ENCODE results near the gene TMEM151A. TPM values are rescaled to one million over a fixed set of nuclear protein-coding genes. Genes with fewer than 3 reads are reported as not detected.
"Not testable (repeated sequence)": the region's sequence is repeated elsewhere in the genome, so short reads cannot be mapped to it uniquely, and the experiment has no call there.

TMEM151A gene
- total RNA-seq, 1 donor from 2014 or later = not detected

- no peak for DNase-seq
- TF ChIP-seq, protein P1, sequence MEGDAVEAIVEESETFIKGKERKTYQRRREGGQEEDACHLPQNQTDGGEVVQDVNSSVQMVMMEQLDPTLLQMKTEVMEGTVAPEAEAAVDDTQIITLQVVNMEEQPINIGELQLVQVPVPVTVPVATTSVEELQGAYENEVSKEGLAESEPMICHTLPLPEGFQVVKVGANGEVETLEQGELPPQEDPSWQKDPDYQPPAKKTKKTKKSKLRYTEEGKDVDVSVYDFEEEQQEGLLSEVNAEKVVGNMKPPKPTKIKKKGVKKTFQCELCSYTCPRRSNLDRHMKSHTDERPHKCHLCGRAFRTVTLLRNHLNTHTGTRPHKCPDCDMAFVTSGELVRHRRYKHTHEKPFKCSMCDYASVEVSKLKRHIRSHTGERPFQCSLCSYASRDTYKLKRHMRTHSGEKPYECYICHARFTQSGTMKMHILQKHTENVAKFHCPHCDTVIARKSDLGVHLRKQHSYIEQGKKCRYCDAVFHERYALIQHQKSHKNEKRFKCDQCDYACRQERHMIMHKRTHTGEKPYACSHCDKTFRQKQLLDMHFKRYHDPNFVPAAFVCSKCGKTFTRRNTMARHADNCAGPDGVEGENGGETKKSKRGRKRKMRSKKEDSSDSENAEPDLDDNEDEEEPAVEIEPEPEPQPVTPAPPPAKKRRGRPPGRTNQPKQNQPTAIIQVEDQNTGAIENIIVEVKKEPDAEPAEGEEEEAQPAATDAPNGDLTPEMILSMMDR (IDR thresholded peaks at IDR 0.05; ENCODE audit: borderline replicate concordance) = no peak
- no peaks in the 10 kb centered on the region for H3K9me3 ChIP-seq (replicated peaks)
- H3K27ac ChIP-seq (replicated peaks) = no peak overlapping the region
- H3K4me3 ChIP-seq = no peak overlapping the region
- peaks cover 44% of the 10 kb centered on the region for H3K27me3 ChIP-seq (ENCODE audit: low read depth)
- no peaks in the 10 kb centered on the region for H3K36me3 ChIP-seq
- peaks cover 3% of the 10 kb centered on the region for H3K4me1 ChIP-seq
- intact Hi-C loops (cut with micrococcal nuclease) = no loop called here
Observed at GRCh38 chr11:66297610-66298009, 5.9 kb downstream of the TMEM151A start.

GRCh38 chr11:66299186-66299585 is 7.5 kb downstream of the TMEM151A start:
- Histone ChIP-seq H3K36me3 (no peaks in the 10 kb centered on the region), H3K27me3 (ENCODE audit: low read depth) (peaks cover 28% of the 10 kb centered on the region), H3K4me3 (no peak overlapping the region), H3K27ac (replicated peaks) (no peak overlapping the region), H3K9me3 (replicated peaks) (no peaks in the 10 kb centered on the region), H3K4me1 (peaks cover 3% of the 10 kb centered on the region)
- intact Hi-C loops (cut with micrococcal nuclease) = no loop called here
- DNase-seq = no peak
- TF ChIP-seq, protein P1 (IDR thresholded peaks at IDR 0.05; ENCODE audit: borderline replicate concordance) = no peak

DNA sequence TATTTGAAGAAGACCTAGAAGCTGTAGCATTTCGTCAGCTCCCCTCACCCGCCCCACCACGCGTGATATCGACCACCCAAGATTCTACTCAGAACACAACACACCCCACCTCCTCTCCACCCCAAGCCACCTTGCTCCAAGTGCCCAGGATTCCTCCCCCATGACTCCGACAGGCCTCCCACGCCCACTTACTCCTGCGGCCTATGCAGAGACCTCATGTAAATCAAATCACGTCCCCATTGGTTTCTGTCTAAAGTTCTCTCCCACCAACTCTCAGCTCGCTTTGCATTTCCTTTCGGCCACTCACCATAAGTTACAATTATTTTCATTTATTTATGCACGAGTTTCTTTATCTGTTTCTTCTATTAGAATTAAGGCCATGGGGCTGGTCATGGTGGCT is 11.0 kb downstream of the TMEM151A start:
- TF ChIP-seq, protein P1 (IDR thresholded peaks at IDR 0.05; ENCODE audit: borderline replicate concordance) = no peak
- no peak overlapping the region for H3K27ac ChIP-seq (replicated peaks)
- H3K27me3 ChIP-seq (ENCODE audit: low read depth) = no peaks in the 10 kb centered on the region
- H3K4me1 ChIP-seq = peaks cover 3% of the 10 kb centered on the region
- H3K9me3 ChIP-seq (replicated peaks) = no peaks in the 10 kb centered on the region
- DNase-seq = no peak
- intact Hi-C loops (cut with micrococcal nuclease) = no loop called here
- H3K36me3 ChIP-seq = no peaks in the 10 kb centered on the region
- H3K4me3 ChIP-seq = no peak overlapping the region

DNA sequence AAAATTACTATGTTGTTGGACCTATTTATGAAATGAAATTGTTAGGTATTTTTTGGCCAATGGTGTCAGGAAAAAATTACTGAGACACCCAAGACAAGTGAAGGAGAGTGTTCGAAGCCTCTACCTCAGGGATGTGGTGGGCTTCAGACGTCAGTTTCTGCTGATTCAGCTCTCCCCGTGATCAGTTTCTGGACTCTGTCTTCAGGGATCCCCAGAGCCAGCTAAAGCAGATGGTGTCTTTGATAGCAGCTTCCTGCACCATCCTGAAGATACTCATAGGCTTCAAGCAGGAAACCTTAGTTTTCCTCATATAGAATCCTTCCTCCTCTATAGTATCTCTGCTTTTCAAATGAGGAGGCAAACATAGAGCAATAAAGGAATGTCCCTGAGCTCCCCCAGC is 17.8 kb downstream of the TMEM151A start:
- intact Hi-C loops (cut with micrococcal nuclease) = no loop called here
- no peaks in the 10 kb centered on the region for H3K9me3 ChIP-seq (replicated peaks)
- H3K4me3 ChIP-seq = no peak overlapping the region
- H3K27me3 ChIP-seq (ENCODE audit: low read depth) = no peaks in the 10 kb centered on the region
- H3K27ac ChIP-seq (replicated peaks) = no peak overlapping the region
- TF ChIP-seq, protein P1 (IDR thresholded peaks at IDR 0.05; ENCODE audit: borderline replicate concordance) = no peak
- H3K36me3 ChIP-seq = no peaks in the 10 kb centered on the region
- H3K4me1 ChIP-seq = peaks cover 16% of the 10 kb centered on the region
- no peak for DNase-seq

- no peaks in the 10 kb centered on the region for H3K27me3 ChIP-seq (ENCODE audit: low read depth)
- DNase-seq = no peak
- TF ChIP-seq, protein P1 (IDR thresholded peaks at IDR 0.05; ENCODE audit: borderline replicate concordance) = no peak
- intact Hi-C loops (cut with micrococcal nuclease) = loop anchor here (5.0 kb wide), 1 partner anchor 77 kb away; no protein-coding TSS in a partner anchor
- H3K36me3 ChIP-seq = no peaks in the 10 kb centered on the region
- H3K27ac ChIP-seq (replicated peaks) = no peak overlapping the region
- no peaks in the 10 kb centered on the region for H3K9me3 ChIP-seq (replicated peaks)
- H3K4me1 ChIP-seq = peaks cover 19% of the 10 kb centered on the region
- H3K4me3 ChIP-seq = no peak overlapping the region
Observed at GRCh38 chr11:66310324-66310723, 18.6 kb downstream of the TMEM151A start.

- not testable (repeated sequence) for H3K9me3 ChIP-seq (replicated peaks); H3K27ac ChIP-seq (replicated peaks); H3K36me3 ChIP-seq; H3K27me3 ChIP-seq (ENCODE audit: low read depth); H3K4me3 ChIP-seq; DNase-seq
- peaks cover 19% of the 10 kb centered on the region for H3K4me1 ChIP-seq
- intact Hi-C loops (cut with micrococcal nuclease) = loop anchor here (5.0 kb wide), 1 partner anchor 76 kb away; no protein-coding TSS in a partner anchor
Observed at GRCh38 chr11:66310803-66311440, 19.2 kb downstream of the TMEM151A start.

Measured in left ventricle myocardium inferior (tissue), 1 donor.